ENCODE results near the gene DIPK2A. TPM values are rescaled to one million over a fixed set of nuclear protein-coding genes. Genes with fewer than 3 reads are reported as not detected.

DIPK2A gene
- total RNA-seq, 1 experiment from 2014 or later = 28.5 TPM

- peak overlapping the region; percentile 88 for H3K27ac ChIP-seq (ENCODE audit: low read length)
- H3K9me3 ChIP-seq (ENCODE audit: low read length) = no peaks in the 10 kb centered on the region
- TF ChIP-seq CTCF (conservative IDR thresholded peaks at IDR 0.05; ENCODE audit: low read depth, low read length) (no peak), EZH2phosphoT487 (IDR thresholded peaks at IDR 0.05; ENCODE audit: borderline replicate concordance, low read length) (no peak), EZH2 (IDR thresholded peaks at IDR 0.05; ENCODE audit: low read length, unreplicated experiment) (no peak)
- DNase-seq (peak; percentile 31), ATAC-seq (no peak)
- peaks cover 72% of the 10 kb centered on the region for H3K79me2 ChIP-seq (ENCODE audit: low read length)
- no TSS peak for BruUV-seq (replicated peaks)
- ChIA-PET POLR2A (ENCODE audit: unreplicated experiment) (interaction anchor here (0.6 kb wide), 1 partner anchor 34 kb away, joined by 8 read pairs; no protein-coding TSS in a partner anchor), CTCF (interaction anchor here (0.6 to 0.7 kb wide), 2 partner anchors 9 to 801 kb away, joined by 3 to 4 read pairs; no protein-coding TSS in a partner anchor)
- peak overlapping the region; percentile 99 for H3K4me3 ChIP-seq (ENCODE audit: low read length)
- H3K9me2 ChIP-seq (replicated peaks; ENCODE audit: low read length) = no peaks in the 10 kb centered on the region
- H3K4me2 ChIP-seq (ENCODE audit: low read length) = peak overlapping the region; percentile 98
- intact Hi-C loops (cut with micrococcal nuclease) = loop anchor here (1.0 to 10.0 kb wide), 8 partner anchors 36 to 797 kb away; no protein-coding TSS in a partner anchor
- H3K9ac ChIP-seq (ENCODE audit: low read length) = peak overlapping the region; percentile 88
- H3K36me3 ChIP-seq (ENCODE audit: low read depth, low read length) = no peaks in the 10 kb centered on the region
- H3K4me1 ChIP-seq (ENCODE audit: insufficient read depth, low read length) = peaks cover 32% of the 10 kb centered on the region
- no peak overlapping the region for H2AFZ ChIP-seq (ENCODE audit: low read length)
- H3K27me3 ChIP-seq (ENCODE audit: low read length) = no peaks in the 10 kb centered on the region
- no peaks in the 10 kb centered on the region for H3F3A ChIP-seq (ENCODE audit: low read length, unreplicated experiment)
- H4K20me1 ChIP-seq (ENCODE audit: low read length) = peaks cover 21% of the 10 kb centered on the region; the same call in 1 of the 2 replicates
Observed at GRCh38 chr3:143974271-143975238, 2.9 kb downstream of the DIPK2A start.

- Histone ChIP-seq H3K4me1 (ENCODE audit: insufficient read depth, low read length) (peaks cover 26% of the 10 kb centered on the region), H3K9me2 (replicated peaks; ENCODE audit: low read length) (no peaks in the 10 kb centered on the region), H3K4me3 (ENCODE audit: low read length) (peak overlapping the region; percentile 99), H3K4me2 (ENCODE audit: low read length) (peak overlapping the region; percentile 98), H2AFZ (ENCODE audit: low read length) (no peak overlapping the region), H4K20me1 (ENCODE audit: low read length) (peaks cover 21% of the 10 kb centered on the region; the same call in 1 of the 2 replicates), H3K9me3 (ENCODE audit: low read length) (no peaks in the 10 kb centered on the region), H3K27me3 (ENCODE audit: low read length) (no peaks in the 10 kb centered on the region), H3K79me2 (ENCODE audit: low read length) (peaks cover 82% of the 10 kb centered on the region), H3K36me3 (ENCODE audit: low read depth, low read length) (no peaks in the 10 kb centered on the region), H3K9ac (ENCODE audit: low read length) (peak overlapping the region; percentile 88), H3F3A (ENCODE audit: low read length, unreplicated experiment) (no peaks in the 10 kb centered on the region), H3K27ac (ENCODE audit: low read length) (peak overlapping the region; percentile 88)
- ChIA-PET POLR2A (ENCODE audit: unreplicated experiment) (interaction anchor here (0.6 kb wide), 2 partner anchors 33 to 449 kb away, joined by 3 to 8 read pairs; no protein-coding TSS in a partner anchor), CTCF (interaction anchor here (0.6 to 0.7 kb wide), 2 partner anchors 8 to 98 kb away, joined by 3 read pairs; no protein-coding TSS in a partner anchor)
- DNase-seq (peak; percentile 65), ATAC-seq (no peak)
- TF ChIP-seq EZH2 (IDR thresholded peaks at IDR 0.05; ENCODE audit: low read length, unreplicated experiment) = no peak
- TF ChIP-seq CTCF (conservative IDR thresholded peaks at IDR 0.05; ENCODE audit: low read depth, low read length) = peak; percentile 66
- TF ChIP-seq EZH2phosphoT487 (IDR thresholded peaks at IDR 0.05; ENCODE audit: borderline replicate concordance, low read length) = no peak
- no TSS peak for BruUV-seq (replicated peaks)
- intact Hi-C loops (cut with micrococcal nuclease) = loop anchor here (1.0 to 10.0 kb wide), 5 partner anchors 35 to 796 kb away; no protein-coding TSS in a partner anchor
Observed at GRCh38 chr3:143975554-143976152, 4.0 kb downstream of the DIPK2A start.
